Measurements from ENCODE around the gene ARHGAP12. TPM values are rescaled to one million over a fixed set of nuclear protein-coding genes. Genes with fewer than 3 reads are reported as not detected.

ARHGAP12 gene
- total RNA-seq, 2 experiments from 2014 or later: 40.3 to 41.1 TPM

- H3K27ac ChIP-seq (ENCODE audit: low read depth in 1 of 2, low read length in 2 of 2): no peak overlapping the region
- H3K4me1 ChIP-seq (ENCODE audit: insufficient read depth, low read length): peaks cover 3% of the 10 kb centered on the region
- TF ChIP-seq CTCF (IDR thresholded peaks at IDR 0.05): no peak
- H3K27me3 Mint-ChIP-seq: no peaks in the 10 kb centered on the region
- H3K4me3 ChIP-seq (ENCODE audit: low read length): no peak overlapping the region
- H3K36me3 Mint-ChIP-seq (ENCODE audit: low read depth): no peaks in the 10 kb centered on the region
- H3K4me1 Mint-ChIP-seq (ENCODE audit: low read depth): no peaks in the 10 kb centered on the region
- H3K27me3 ChIP-seq (ENCODE audit: control insufficient read depth in 1 of 2, insufficient read depth in 2 of 2, low read length in 2 of 2): no peaks in the 10 kb centered on the region
- peaks cover 2% of the 10 kb centered on the region for H3K9me3 Mint-ChIP-seq
- ChIA-PET CTCF (no interaction called here), POLR2A (no interaction called here)
- ATAC-seq (ENCODE audit: poor library complexity): no peak
- H3K9me3 ChIP-seq (ENCODE audit: control insufficient read depth in 1 of 2, insufficient read depth in 1 of 2, low read length in 2 of 2): no peaks in the 10 kb centered on the region
- no peak overlapping the region for H3K27ac Mint-ChIP-seq
- intact Hi-C loops (cut with DNase I, micrococcal nuclease): loop anchor here in 1 of 2 experiments (5.0 kb wide), 1 partner anchor 86 kb away; no protein-coding TSS in a partner anchor
- no peak for DNase-seq
- no peak overlapping the region for H3K4me3 Mint-ChIP-seq
- H3K36me3 ChIP-seq (ENCODE audit: insufficient read depth, low read length): no peaks in the 10 kb centered on the region
Measured at GRCh38 chr10:31948021-31948420, 19.4 kb upstream of the ARHGAP12 start.

GRCh38 chr10:31947144-31947926, 18.7 kb upstream of the ARHGAP12 start:
- Mint-ChIP-seq H3K9me3 (peaks cover 2% of the 10 kb centered on the region), H3K27ac (no peak overlapping the region), H3K27me3 (no peaks in the 10 kb centered on the region), H3K4me3 (no peak overlapping the region), H3K4me1 (ENCODE audit: low read depth) (no peaks in the 10 kb centered on the region), H3K36me3 (ENCODE audit: low read depth) (no peaks in the 10 kb centered on the region)
- Histone ChIP-seq H3K36me3 (ENCODE audit: insufficient read depth, low read length) (no peaks in the 10 kb centered on the region), H3K27ac (ENCODE audit: low read depth in 1 of 2, low read length in 2 of 2) (no peak overlapping the region), H3K9me3 (ENCODE audit: control insufficient read depth in 1 of 2, insufficient read depth in 1 of 2, low read length in 2 of 2) (no peaks in the 10 kb centered on the region), H3K27me3 (ENCODE audit: control insufficient read depth in 1 of 2, insufficient read depth in 2 of 2, low read length in 2 of 2) (no peaks in the 10 kb centered on the region), H3K4me3 (ENCODE audit: low read length) (no peak overlapping the region), H3K4me1 (ENCODE audit: insufficient read depth, low read length) (peaks cover 3% of the 10 kb centered on the region)
- intact Hi-C loops (cut with DNase I, micrococcal nuclease): loop anchor here in 1 of 2 experiments (5.0 kb wide), 1 partner anchor 85 kb away; no protein-coding TSS in a partner anchor
- DNase-seq: no peak
- ChIA-PET CTCF (interaction anchor here (1.2 kb wide), 1 partner anchor 17 kb away, joined by 3 read pairs; no protein-coding TSS in a partner anchor), POLR2A (no interaction called here)
- ATAC-seq (ENCODE audit: poor library complexity): no peak
- TF ChIP-seq CTCF (IDR thresholded peaks at IDR 0.05): peak; percentile 18

- ATAC-seq (ENCODE audit: poor library complexity): no peak
- no peak for TF ChIP-seq CTCF (IDR thresholded peaks at IDR 0.05)
- Histone ChIP-seq H3K27ac (ENCODE audit: low read depth in 1 of 2, low read length in 2 of 2) (no peak overlapping the region), H3K4me3 (ENCODE audit: low read length) (no peak overlapping the region), H3K27me3 (ENCODE audit: control insufficient read depth in 1 of 2, insufficient read depth in 2 of 2, low read length in 2 of 2) (no peaks in the 10 kb centered on the region), H3K9me3 (ENCODE audit: control insufficient read depth in 1 of 2, insufficient read depth in 1 of 2, low read length in 2 of 2) (no peaks in the 10 kb centered on the region), H3K4me1 (ENCODE audit: insufficient read depth, low read length) (no peaks in the 10 kb centered on the region), H3K36me3 (ENCODE audit: insufficient read depth, low read length) (no peaks in the 10 kb centered on the region)
- ChIA-PET POLR2A (no interaction called here), CTCF (no interaction called here)
- Mint-ChIP-seq H3K27me3 (no peaks in the 10 kb centered on the region), H3K4me1 (ENCODE audit: low read depth) (peaks cover 10% of the 10 kb centered on the region), H3K27ac (no peak overlapping the region), H3K4me3 (no peak overlapping the region), H3K9me3 (no peaks in the 10 kb centered on the region), H3K36me3 (ENCODE audit: low read depth) (no peaks in the 10 kb centered on the region)
- intact Hi-C loops (cut with DNase I, micrococcal nuclease): loop anchor here in 1 of 2 experiments (5.0 kb wide), 1 partner anchor 83 kb away; no protein-coding TSS in a partner anchor
- DNase-seq: no peak
Measured at GRCh38 chr10:31945392-31945791, 16.8 kb upstream of the ARHGAP12 start.
